HepG2 (cell line): ENCODE results near the gene CNFN. TPM values are rescaled to one million over a fixed set of nuclear protein-coding genes. Genes with fewer than 3 reads are reported as not detected.

ENCODE experiments used
- ATAC-seq: fragments of 200-7000 bp; cut with Tn5 transposase; 3 replicates; pipeline ENCODE4 v1.9.1; 2020; ENCODE audit warnings: mild to moderate bottlenecking, moderate library complexity
- BruUV-seq: library from RNA; stranded (reverse); fragments of 400-500 nt; replicated peaks from 2 replicates; lab custom pipeline; 2021; lab: Mats Ljungman, UMichigan
- CTCF ChIA-PET: fragments of 300-600 bp; formaldehyde crosslinking; extraction: SDS; loops from one replicate; lab custom pipeline; 2021; ENCODE audit warnings: low total read pairs, inconsistent platforms, low intra/inter-chr PET ratio; lab: Yijun Ruan, JAX
- POLR2A ChIA-PET: fragments of 350-600 bp; sonication (Branson Sonifier 250); formaldehyde crosslinking; loops from one replicate; lab custom pipeline; 2020; ENCODE audit warnings: antibody characterized with exemption, inconsistent platforms; lab: Yijun Ruan, JAX
- DNase-seq: peaks from one replicate; pipeline ENCODE4 v3.0.0-alpha.2; 2015; ENCODE audit warnings: low spot score
- FAIRE-seq: peaks from 3 replicates; lab custom pipeline; 2011; peaks lifted over from hg19 to GRCh38; lab: Jason Lieb, UNC
- H2AFZ ChIP-seq: one replicate; pipeline ENCODE4 v1.6.1; 2011; ENCODE audit warnings: low read length, inconsistent platforms
- H3K27ac ChIP-seq: fragments of 300-600 bp; 3 replicates; pipeline ENCODE4 v1.8.0; 2011; ENCODE audit warnings: mixed run types, mild to moderate bottlenecking, mixed read lengths, low read length, inconsistent platforms; ENCODE audit not compliant: insufficient read depth; ENCODE audit errors: extremely low read length
- H3K27me3 ChIP-seq, 2 experiments: fragments of 200-600 bp in 1 of 2; 2 replicates in 1 of 2; 3 replicates in 1 of 2; pipeline versions ENCODE4 v1.6.0 to v1.8.0; 2011; ENCODE audit warnings: low read length in 2 of 2, mild to moderate bottlenecking in 2 of 2, moderate library complexity in 2 of 2, inconsistent platforms in 1 of 2; ENCODE audit not compliant: insufficient read depth in 2 of 2, control insufficient read depth in 1 of 2
- H3K36me3 ChIP-seq, 2 experiments: fragments of 200-600 bp in 1 of 2; replicated peaks in 1 of 2; 2 replicates in 1 of 2; 3 replicates in 1 of 2; pipeline versions ENCODE4 v1.5.1 to v1.8.0; 2011; ENCODE audit warnings: low read length in 2 of 2, inconsistent platforms in 1 of 2; ENCODE audit not compliant: insufficient read depth in 2 of 2, control insufficient read depth in 1 of 2
- H3K4me1 ChIP-seq: 2 replicates; pipeline ENCODE4 v1.5.1; 2012; ENCODE audit warnings: low read length, inconsistent platforms; ENCODE audit not compliant: insufficient read depth
- H3K4me2 ChIP-seq: 2 replicates; pipeline ENCODE4 v1.6.0; 2011; ENCODE audit warnings: low read depth, low read length, inconsistent platforms
- H3K4me3 ChIP-seq, 3 experiments: fragments of 200-600 bp in 1 of 3; sonication (generic), shearing (Covaris generic) in 1 of 3; replicated peaks in 1 of 3; 2 replicates each; pipeline ENCODE4 v1.5.1; 2011 to 2016; ENCODE audit warnings: low read length in 3 of 3, inconsistent platforms in 2 of 3, low read depth in 2 of 3, mild to moderate bottlenecking in 2 of 3, control low read depth in 1 of 3, mixed read lengths in 1 of 3; ENCODE audit not compliant: insufficient read depth in 1 of 3
- H3K79me2 ChIP-seq: one replicate; pipeline ENCODE4 v1.6.1; 2011; ENCODE audit warnings: low read length, inconsistent platforms; ENCODE audit not compliant: insufficient read depth
- H3K9ac ChIP-seq: 2 replicates; pipeline ENCODE4 v1.6.0; 2011; ENCODE audit warnings: mild to moderate bottlenecking, low read depth, low read length, inconsistent platforms; ENCODE audit not compliant: insufficient read depth
- H3K9me3 ChIP-seq: 2 replicates; pipeline ENCODE4 v1.5.1; 2012; ENCODE audit warnings: mild to moderate bottlenecking, low read length
- H4K20me1 ChIP-seq: 2 replicates; pipeline ENCODE4 v1.6.0; 2011; ENCODE audit warnings: inconsistent platforms, mild to moderate bottlenecking, low read length, moderate library complexity; ENCODE audit not compliant: insufficient read depth
- CENPT ChIP-seq: sonication (generic); formaldehyde crosslinking; IDR thresholded peaks from 2 replicates; pipeline ENCODE4 v1.8.0; 2022; ENCODE audit warnings: low read depth, mild to moderate bottlenecking, moderate library complexity, missing genetic modification reagents
- CHD2 ChIP-seq: IDR thresholded peaks from 2 replicates; pipeline ENCODE4 v1.6.1; 2011; ENCODE audit warnings: low read depth, low read length, improper control_type of control experiment
- EHMT2 ChIP-seq: fragments of 200-600 bp; sonication (generic); IDR thresholded peaks from 2 replicates; pipeline ENCODE4 v1.7.0; 2017; ENCODE audit warnings: antibody characterized with exemption, low read depth, low read length, borderline replicate concordance
- FOXK2 ChIP-seq: fragments of 450-650 bp; IDR thresholded peaks from 2 replicates; pipeline ENCODE4 v1.6.1; 2016
- GATA4 ChIP-seq: sonication (generic); IDR thresholded peaks from 2 replicates; pipeline ENCODE4 v1.6.1; 2016; ENCODE audit warnings: antibody characterized with exemption, low read depth, borderline replicate concordance
- PITX1 ChIP-seq: sonication (generic); formaldehyde crosslinking; IDR thresholded peaks from 2 replicates; pipeline ENCODE4 v1.5.1; 2020; ENCODE audit warnings: mild to moderate bottlenecking, missing genetic modification reagents
- RFX5 ChIP-seq: IDR thresholded peaks from 2 replicates; pipeline ENCODE4 v1.6.1; 2011; ENCODE audit warnings: low read depth, low read length, improper control_type of control experiment
- ZFP36L2 ChIP-seq: sonication (generic); formaldehyde crosslinking; IDR thresholded peaks from 2 replicates; pipeline ENCODE4 v1.4.0; 2020; ENCODE audit warnings: missing genetic modification reagents
- ZNF121 ChIP-seq: sonication (generic); formaldehyde crosslinking; IDR thresholded peaks from 2 replicates; pipeline ENCODE4 v1.5.0; 2020; ENCODE audit warnings: mild to moderate bottlenecking, missing genetic modification reagents
- ZNF296 ChIP-seq: sonication (generic); formaldehyde crosslinking; conservative IDR thresholded peaks from 2 replicates; pipeline ENCODE4 v1.5.0; 2020; ENCODE audit warnings: mild to moderate bottlenecking, missing genetic modification reagents
- ZNF484 ChIP-seq: sonication (generic); formaldehyde crosslinking; IDR thresholded peaks from 2 replicates; pipeline ENCODE4 v1.5.1; 2020; ENCODE audit warnings: mild to moderate bottlenecking, low read depth, missing genetic modification reagents, borderline replicate concordance
- ZNF577 ChIP-seq: sonication (generic); formaldehyde crosslinking; IDR thresholded peaks from 2 replicates; pipeline ENCODE4 v1.4.0; 2020; ENCODE audit warnings: mild to moderate bottlenecking, low read depth, missing genetic modification reagents, borderline replicate concordance
- ZNF619 ChIP-seq: sonication (generic); formaldehyde crosslinking; IDR thresholded peaks from 2 replicates; pipeline ENCODE4 v1.4.0; 2020; ENCODE audit warnings: mild to moderate bottlenecking, missing genetic modification reagents
- ZSCAN31 ChIP-seq: sonication (generic); formaldehyde crosslinking; IDR thresholded peaks from 2 replicates; pipeline ENCODE4 v1.5.0; 2020; ENCODE audit warnings: low read depth, mild to moderate bottlenecking, missing genetic modification reagents
- WGBS: methylation state at CpG from one replicate; pipeline ENCODE4 v1.1.6; 2017; ENCODE audit warnings: low lambda C conversion rate; 5-methylcytosine and 5-hydroxymethylcytosine counted together
- in situ Hi-C: cut with HindIII; loops from 2 replicates; pipeline ENCODE4 v1.10.0; 2017; ENCODE audit warnings: low pct_unique_long_range_greater_than_20kb; ENCODE audit not compliant: extremely low pct_ligation_motif_present
- intact Hi-C: fragments of 100-400 bp; cut with micrococcal nuclease; formaldehyde crosslinking; loops from one replicate; pipeline ENCODE4 v1.10.0; 2022; ENCODE audit not compliant: unreplicated experiment
- polyA plus RNA-seq, 8 experiments: library from polyadenylated mRNA; depleted of rRNA in 3 of 8; stranded (reverse) in 7 of 8; unstranded in 1 of 8; fragments of >200 nt; fragmentation: Illumina TruSeq in 4 of 8; extraction: Trizol in 4 of 8; gene quantifications; 2 replicates each; pipeline versions ENCODE4 v1.2.1 to v1.2.3, GENCODE V29; 2011 to 2016; ENCODE audit warnings: low read depth in 4 of 8, missing spikeins in 1 of 8, mixed read lengths in 1 of 8; ENCODE audit not compliant: insufficient read depth in 1 of 8
- total RNA-seq, 5 experiments: library from RNA; depleted of rRNA; stranded (reverse); fragments of >200 nt; fragmentation: Illumina TruSeq; extraction: Trizol; gene quantifications; 2 replicates each; pipeline ENCODE4 v1.2.3, GENCODE V29; 2016; ENCODE audit warnings: low read depth in 1 of 5

The CNFN gene
- total and polyA plus RNA-seq, 2 of the 13 experiments (the other 11 are each of a cell fraction or from before 2014, with no cell fraction given), result 0.35 to 1.1 TPM

- Histone ChIP-seq H3K4me1 (no peaks in the 10 kb centered on the region), H3K27ac (no peak overlapping the region), H3K9ac (no peak overlapping the region), H2AFZ (no peak overlapping the region), H3K9me3 (no peaks in the 10 kb centered on the region), H3K79me2 (no peaks in the 10 kb centered on the region), H4K20me1 (no peaks in the 10 kb centered on the region), H3K4me3 (no peak overlapping the region), H3K27me3 (peaks cover 6 to 42% of the 10 kb centered on the region in 2 experiments; a peak in 4 of 5 replicates), H3K36me3 (no peaks in the 10 kb centered on the region), H3K4me2 (no peak overlapping the region)
- DNase-seq (no peak), ATAC-seq (no peak), FAIRE-seq (no peak)
- intact Hi-C loops (no loop called here), in situ Hi-C loops (no loop called here)
- BruUV-seq, result no TSS peak
- WGBS, result no CpG with 5 or more reads among the region's 4 CpGs
- CTCF ChIA-PET, result no interaction called here
- POLR2A ChIA-PET, result no interaction called here
- TF ChIP-seq CHD2 (no peak), PITX1 (no peak), GATA4 (no peak), RFX5 (no peak), ZNF619 (CRISPR knock-in tag) (no peak), EHMT2 (no peak), CENPT (no peak), ZNF484 (CRISPR knock-in tag) (no peak), ZFP36L2 (CRISPR knock-in tag) (no peak), ZNF296 (no peak)
Observed at GRCh38 chr19:42412661-42413076, 22.6 kb upstream of the CNFN start.

- POLR2A ChIA-PET, result no interaction called here
- no peak overlapping the region for H3K4me2 ChIP-seq
- H3K4me1 ChIP-seq, result no peaks in the 10 kb centered on the region
- H3K9ac ChIP-seq, result no peak overlapping the region
- H4K20me1 ChIP-seq, result no peaks in the 10 kb centered on the region
- peaks cover 6 to 42% of the 10 kb centered on the region in 2 experiments; a peak in 4 of 5 replicates for H3K27me3 ChIP-seq
- WGBS, result 20% methylated on average over 1 of the region's 7 CpGs
- DNase-seq (no peak), FAIRE-seq (no peak), ATAC-seq (no peak; the same call in 2 of the 3 replicates)
- no peak overlapping the region for H3K4me3 ChIP-seq
- in situ Hi-C loops, result no loop called here
- H2AFZ ChIP-seq, result no peak overlapping the region
- no peaks in the 10 kb centered on the region for H3K9me3 ChIP-seq
- intact Hi-C loops, result no loop called here
- TF ChIP-seq ZNF577 (CRISPR knock-in tag) (no peak), FOXK2 (no peak), ZNF121 (CRISPR knock-in tag) (no peak), ZSCAN31 (CRISPR knock-in tag) (no peak)
- TF ChIP-seq, all 625 proteins: peak for 0
- no peaks in the 10 kb centered on the region for H3K79me2 ChIP-seq
- no TSS peak for BruUV-seq
- no peaks in the 10 kb centered on the region for H3K36me3 ChIP-seq
- CTCF ChIA-PET, result no interaction called here
- no peak overlapping the region for H3K27ac ChIP-seq
Observed at GRCh38 chr19:42412227-42412626, 22.1 kb upstream of the CNFN start.
